NCI-H2196 (cell line): Measurements from ENCODE around the gene GPATCH8.
"Not testable (repeated sequence)": the region's sequence is repeated elsewhere in the genome, so short reads cannot be mapped to it uniquely, and the experiment has no call there.

Experiments used
- DNase-seq: peaks from one replicate; lab custom pipeline; 2025; ENCODE audit not compliant: unreplicated experiment; lab: John Stamatoyannopoulos, UW

The GPATCH8 gene

GRCh38 chr17:44378171-44378705, 125.0 kb downstream of the GPATCH8 start:
- DNase-seq = no peak

- no peak for DNase-seq
Measured at GRCh38 chr17:44376779-44377178, 126.4 kb downstream of the GPATCH8 start.

- DNase-seq = no peak
Measured at GRCh38 chr17:44376124-44376523, 127.1 kb downstream of the GPATCH8 start.

GRCh38 chr17:44375196-44376017, 127.8 kb downstream of the GPATCH8 start:
- DNase-seq = no peak

- DNase-seq = no peak
Measured at GRCh38 chr17:44374306-44375195, 128.7 kb downstream of the GPATCH8 start.

GRCh38 chr17:44372036-44372435, 131.2 kb downstream of the GPATCH8 start:
- no peak for DNase-seq

- not testable (repeated sequence) for DNase-seq
Measured at GRCh38 chr17:44369414-44370023, 133.7 kb downstream of the GPATCH8 start.

- DNase-seq = not testable (repeated sequence)
Measured at GRCh38 chr17:44368391-44369243, 134.6 kb downstream of the GPATCH8 start.

- DNase-seq = no peak
Measured at GRCh38 chr17:44367231-44367979, 135.8 kb downstream of the GPATCH8 start.

- not testable (repeated sequence) for DNase-seq
Measured at GRCh38 chr17:44365051-44365450, 138.2 kb downstream of the GPATCH8 start.

- DNase-seq = peak; percentile 82
Measured at GRCh38 chr17:44363613-44364159, 139.5 kb downstream of the GPATCH8 start, which contains the start of gene FAM171A2. Gene FAM171A2 (minus strand): TSS chr17:44363853. CDS start chr17:44363714, 139 bp downstream.

GRCh38 chr17:44362949-44363612, 140.1 kb downstream of the GPATCH8 start:
- peak; percentile 47 for DNase-seq

GRCh38 chr17:44362459-44362948, 140.7 kb downstream of the GPATCH8 start:
- no peak for DNase-seq

- no peak for DNase-seq
Measured at GRCh38 chr17:44361292-44362260, 141.6 kb downstream of the GPATCH8 start.

GRCh38 chr17:44360826-44361225, 142.4 kb downstream of the GPATCH8 start:
- DNase-seq = peak; percentile 17

GRCh38 chr17:44360144-44360533, 143.1 kb downstream of the GPATCH8 start:
- no peak for DNase-seq

GRCh38 chr17:44359458-44360143, 143.6 kb downstream of the GPATCH8 start:
- DNase-seq = no peak
